Loucy (cell line): ENCODE measurements around the gene ADAMTS19.

Source experiments
- CTCF ChIP-seq: fragments of 200-600 bp; sonication (generic); conservative IDR thresholded peaks from 2 replicates; pipeline ENCODE4 v1.5.1; 2014; ENCODE audit warnings: mild to moderate bottlenecking, antibody characterized with exemption, low read length
- EZH2phosphoT487 ChIP-seq: fragments of 200-600 bp; IDR thresholded peaks from 2 replicates; pipeline ENCODE4 v1.6.1; 2018; ENCODE audit warnings: antibody characterized with exemption, mild to moderate bottlenecking, moderate library complexity, borderline replicate concordance

DNA sequence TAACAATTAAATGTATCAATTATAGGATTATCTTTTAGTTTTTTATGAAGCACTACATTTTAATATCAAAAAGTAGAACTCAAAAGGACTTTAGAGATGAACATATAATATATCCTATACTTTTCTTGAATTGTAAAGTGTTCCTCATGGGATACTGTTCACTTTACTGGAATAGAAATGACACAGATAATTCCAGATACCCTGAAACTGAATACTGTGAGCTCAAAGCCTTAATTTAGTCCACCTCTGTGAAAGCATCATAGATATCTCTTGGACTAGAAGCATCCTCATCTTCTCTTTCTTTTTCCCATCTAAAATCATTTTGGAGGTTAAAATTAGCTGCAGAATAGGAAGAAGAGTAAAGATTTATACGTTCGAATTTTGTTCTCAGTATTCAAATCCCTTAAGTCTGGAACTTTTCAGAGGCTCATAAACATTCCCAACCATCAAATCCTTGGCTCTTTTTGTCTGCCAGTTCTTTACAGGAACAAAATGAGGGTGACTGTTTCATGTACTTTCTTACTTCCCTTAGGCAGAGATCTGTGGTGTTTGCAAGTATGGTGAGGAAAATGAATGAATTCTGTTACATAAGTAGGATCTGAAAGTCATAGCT, 49.4 kb downstream of the ADAMTS19 start:
- no peak for TF ChIP-seq CTCF
- TF ChIP-seq EZH2phosphoT487: no peak
